GM19467 (cell line): Measurements from ENCODE around the gene KDM4E.

ENCODE experiments used
- ATAC-seq: cut with Tn5 transposase; IDR thresholded peaks from one replicate; pipeline ENCODE4 v1.9.1; 2021; ENCODE audit warnings: mild to moderate bottlenecking, moderate library complexity; ENCODE audit not compliant: unreplicated experiment

KDM4E gene

GRCh38 chr11:95050595-95051202 is 25.6 kb downstream of the KDM4E start:
- ATAC-seq: no peak

- ATAC-seq: no peak
Observed at GRCh38 chr11:95054356-95054755, 29.3 kb downstream of the KDM4E start.

GRCh38 chr11:95055283-95055897 is 30.3 kb downstream of the KDM4E start:
- ATAC-seq: peak; percentile 84

- no peak for ATAC-seq
Observed at GRCh38 chr11:95057959-95058358, 32.9 kb downstream of the KDM4E start.

- ATAC-seq: no peak
Observed at GRCh38 chr11:95058621-95059020, 33.6 kb downstream of the KDM4E start.

- no peak for ATAC-seq
Observed at GRCh38 chr11:95059046-95059445, 34.0 kb downstream of the KDM4E start.

GRCh38 chr11:95065336-95065735 is 40.3 kb downstream of the KDM4E start:
- no peak for ATAC-seq

- ATAC-seq: peak; percentile 34
Observed at GRCh38 chr11:95066716-95067038, 41.6 kb downstream of the KDM4E start, which contains the start of gene SRSF8. SRSF8 (plus strand) TSS chr11:95066919; CDS start chr11:95067227, 308 bp downstream.

- ATAC-seq: peak; percentile 56
Observed at GRCh38 chr11:95067039-95067840, 42.2 kb downstream of the KDM4E start.

GRCh38 chr11:95067841-95068219 is 42.8 kb downstream of the KDM4E start:
- ATAC-seq: no peak

GRCh38 chr11:95068549-95068948 is 43.5 kb downstream of the KDM4E start:
- peak; percentile 70 for ATAC-seq

- ATAC-seq: no peak
Observed at GRCh38 chr11:95070471-95070870, 45.4 kb downstream of the KDM4E start.

GRCh38 chr11:95072948-95073347 is 47.9 kb downstream of the KDM4E start:
- ATAC-seq: no peak

- ATAC-seq: no peak
Observed at GRCh38 chr11:95074792-95075563, 49.9 kb downstream of the KDM4E start.

- ATAC-seq: peak; percentile 74
Observed at GRCh38 chr11:95076416-95076815, 51.4 kb downstream of the KDM4E start.

GRCh38 chr11:95076981-95077380 is 51.9 kb downstream of the KDM4E start:
- ATAC-seq: peak; percentile 16
